HG03060 (cell line): Measurements from ENCODE around the gene PDCD11.
"Not testable (repeated sequence)": the region's sequence is repeated elsewhere in the genome, so short reads cannot be mapped to it uniquely, and the experiment has no call there.

Source experiments
- ATAC-seq: cut with Tn5 transposase; IDR thresholded peaks from one replicate; pipeline ENCODE4 v1.9.1; 2021; ENCODE audit warnings: low read depth, moderate number of reproducible peaks; ENCODE audit not compliant: unreplicated experiment

PDCD11 gene

DNA sequence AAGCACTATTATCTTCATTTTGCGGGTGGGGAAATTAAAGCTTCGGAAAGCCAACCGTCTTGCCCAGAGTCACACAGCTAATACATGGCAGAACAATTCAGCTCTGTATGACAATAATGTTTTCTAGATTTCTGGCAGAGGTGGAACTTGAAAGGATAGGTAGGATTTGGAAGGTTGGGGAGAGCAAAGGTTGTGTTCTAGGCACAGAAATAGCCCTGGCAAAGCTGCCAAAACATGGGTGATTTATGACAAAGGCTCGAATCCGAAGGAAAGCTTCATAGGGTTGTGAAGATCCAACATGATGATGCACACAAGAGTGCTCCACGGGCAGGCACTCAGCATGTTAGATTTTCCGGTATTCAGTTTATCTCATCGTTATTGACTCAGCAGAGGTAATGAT lies 19.2 kb downstream of the PDCD11 start:
- no peak for ATAC-seq

DNA sequence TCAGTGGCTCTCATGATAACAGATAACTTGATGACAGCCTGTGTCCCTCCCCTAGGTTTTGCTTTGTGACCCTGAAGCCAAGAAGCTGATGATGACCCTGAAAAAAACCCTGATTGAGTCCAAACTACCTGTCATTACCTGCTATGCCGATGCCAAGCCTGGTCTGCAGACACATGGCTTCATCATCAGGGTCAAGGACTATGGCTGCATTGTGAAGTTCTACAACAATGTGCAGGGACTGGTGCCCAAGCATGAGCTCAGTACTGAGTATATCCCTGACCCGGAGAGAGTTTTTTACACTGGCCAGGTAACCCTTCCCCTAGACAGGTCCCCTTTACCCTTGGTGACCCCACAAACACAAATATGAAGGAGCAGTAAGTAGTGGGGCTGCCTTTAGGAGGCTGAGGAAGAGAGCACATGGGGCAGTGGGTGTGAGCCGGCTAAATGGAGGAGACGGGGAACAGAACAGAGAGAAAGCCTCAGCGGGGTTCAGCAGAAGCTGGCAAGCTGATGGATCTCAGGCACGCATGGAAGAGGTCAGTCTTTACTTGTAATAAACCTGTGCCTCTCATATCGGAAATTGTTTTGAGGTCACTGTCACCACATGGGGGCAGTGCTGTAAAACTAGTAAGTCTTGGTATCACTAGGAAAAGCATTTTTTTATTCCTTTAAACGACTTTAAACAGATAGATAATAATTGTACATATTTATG lies 20.2 kb downstream of the PDCD11 start:
- no peak for ATAC-seq

DNA sequence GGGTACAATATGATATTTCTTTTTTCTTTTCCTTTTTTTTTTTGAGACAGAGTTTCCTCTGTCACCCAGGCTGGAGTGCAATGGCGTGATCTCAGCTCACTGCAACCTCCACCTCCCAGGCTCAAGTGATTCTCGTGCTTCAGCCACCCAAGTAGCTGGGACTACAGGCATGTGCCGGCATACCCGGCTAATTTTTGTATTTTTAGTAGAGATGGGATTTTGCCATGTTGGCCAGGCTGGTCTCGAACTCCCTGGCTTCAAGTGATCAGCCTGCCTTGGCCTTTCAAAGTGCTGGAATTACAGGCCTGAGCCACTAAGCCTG lies 20.7 kb downstream of the PDCD11 start:
- ATAC-seq: not testable (repeated sequence)

DNA sequence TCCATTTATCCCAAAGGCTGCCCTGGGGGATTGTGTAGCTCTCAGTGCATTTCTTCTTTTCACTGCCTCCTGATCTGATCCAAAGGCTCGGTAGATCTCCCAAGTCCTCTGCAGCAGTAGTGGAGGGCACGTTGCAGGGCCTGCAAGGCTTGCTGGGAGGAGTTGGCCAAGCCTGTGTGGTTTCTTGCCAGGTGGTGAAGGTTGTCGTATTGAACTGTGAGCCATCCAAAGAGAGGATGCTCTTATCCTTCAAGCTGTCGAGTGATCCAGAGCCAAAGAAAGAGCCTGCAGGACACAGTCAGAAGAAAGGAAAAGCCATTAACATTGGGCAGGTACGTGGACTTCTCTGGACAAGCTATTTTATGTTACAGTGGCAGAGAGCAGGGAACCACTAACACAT lies 21.2 kb downstream of the PDCD11 start:
- ATAC-seq: no peak

DNA sequence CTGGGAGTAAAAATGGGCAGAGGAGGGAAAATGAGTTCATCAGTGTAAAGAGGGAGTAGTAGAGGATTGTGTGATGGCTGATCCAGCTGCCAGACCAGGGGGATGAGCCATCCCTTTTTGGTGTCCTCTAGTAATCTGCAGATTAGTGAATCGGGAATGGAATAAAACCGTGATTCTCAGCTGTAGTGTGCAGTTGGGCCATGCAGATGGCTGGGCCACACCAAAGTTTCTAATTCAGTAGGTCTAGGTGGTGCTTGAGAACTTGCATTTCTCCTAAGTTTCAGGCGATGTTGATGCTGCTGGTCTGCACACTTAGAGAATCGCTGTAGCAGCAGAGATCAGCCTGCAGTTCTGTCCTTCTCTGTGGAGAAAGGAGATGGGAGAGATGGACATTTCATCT lies 22.7 kb downstream of the PDCD11 start:
- ATAC-seq: no peak

DNA sequence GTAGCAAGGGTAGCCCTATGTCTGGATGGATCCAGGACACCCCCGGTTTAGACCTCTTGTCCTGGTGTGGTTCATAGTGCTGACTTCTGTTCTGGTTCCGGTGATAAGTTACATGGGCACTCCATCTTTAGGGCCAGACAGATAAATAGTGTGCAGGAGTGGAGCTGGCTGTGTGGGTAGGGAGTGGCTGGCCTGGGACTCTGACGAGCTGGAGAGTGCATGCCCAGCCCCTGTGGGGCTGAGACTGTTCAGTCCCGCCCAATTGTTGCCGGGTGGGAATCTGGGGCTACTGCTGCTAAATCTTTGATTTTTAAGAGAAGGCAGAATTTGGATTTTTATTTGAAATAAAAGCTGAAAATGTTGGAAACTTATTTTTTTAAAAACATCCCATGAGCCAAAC lies 27.3 kb downstream of the PDCD11 start:
- ATAC-seq: no peak

DNA sequence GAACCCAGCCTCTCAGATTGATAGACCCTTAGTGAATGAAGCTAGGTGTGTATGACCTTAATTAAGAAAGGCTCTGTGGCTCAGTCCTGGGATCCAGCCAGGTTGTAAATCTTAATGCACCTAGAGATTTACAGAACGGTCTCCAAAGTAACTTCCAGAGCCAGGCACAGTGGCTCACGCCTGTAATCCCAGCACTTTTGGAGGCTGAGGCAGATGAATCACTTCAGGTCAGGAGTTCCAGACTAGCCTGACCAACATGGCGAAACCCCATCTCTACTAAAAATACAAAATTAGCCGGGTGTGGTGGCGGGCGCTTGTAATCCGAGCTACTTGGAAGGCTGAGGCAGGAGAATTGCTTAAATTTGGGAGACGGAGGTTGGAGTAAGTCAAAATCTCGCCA lies 31.4 kb downstream of the PDCD11 start:
- ATAC-seq: no peak

DNA sequence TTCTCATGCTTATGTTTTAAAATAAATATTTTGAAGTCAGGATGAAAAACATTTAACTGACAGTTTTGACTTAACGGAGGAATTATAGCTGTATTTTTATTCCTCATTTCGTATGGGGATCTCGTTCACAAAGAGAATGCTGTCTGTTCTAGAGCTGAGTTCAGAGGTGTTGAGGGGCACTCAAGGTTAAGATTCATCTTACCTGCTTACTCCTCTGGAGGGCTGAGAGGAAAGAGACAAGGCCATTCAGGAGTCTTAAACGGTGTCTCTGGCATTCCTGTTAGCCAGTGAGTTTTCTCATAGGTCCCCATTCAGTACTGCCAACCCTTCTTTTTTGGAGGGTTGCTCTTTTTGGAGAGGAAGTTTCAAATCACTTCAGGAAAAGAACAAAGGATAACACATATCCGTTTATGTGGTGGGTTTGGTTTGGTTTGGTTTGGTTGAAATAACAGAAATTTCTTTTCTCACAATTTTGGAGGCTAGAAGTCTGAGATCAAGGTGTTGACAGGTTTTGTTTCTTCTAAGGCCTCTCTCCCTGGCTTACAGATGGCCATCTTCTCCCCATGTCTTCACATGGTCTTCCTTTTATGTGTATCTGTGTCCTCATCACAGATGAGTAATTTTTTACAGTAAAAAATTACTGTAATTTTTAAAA lies 32.7 kb downstream of the PDCD11 start:
- ATAC-seq: no peak

DNA sequence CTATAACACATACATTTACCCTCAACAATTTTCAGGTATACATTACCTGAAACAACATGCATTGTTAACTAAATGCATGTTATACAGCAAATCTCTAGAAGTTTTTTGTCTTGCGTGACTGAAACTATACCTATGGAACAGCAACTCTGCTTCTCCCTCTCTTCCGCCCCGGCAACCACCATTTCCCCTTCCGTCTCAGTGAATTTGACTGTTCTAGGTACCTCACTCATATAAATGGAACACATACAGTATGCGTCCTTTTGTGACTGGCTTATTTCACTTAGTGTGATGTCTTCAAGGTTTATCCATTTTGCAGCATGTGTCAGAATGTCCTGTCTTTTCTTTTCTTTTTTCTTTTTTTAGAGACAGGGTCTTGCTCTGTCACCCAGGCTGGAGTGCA lies 33.2 kb downstream of the PDCD11 start:
- ATAC-seq: no peak

DNA sequence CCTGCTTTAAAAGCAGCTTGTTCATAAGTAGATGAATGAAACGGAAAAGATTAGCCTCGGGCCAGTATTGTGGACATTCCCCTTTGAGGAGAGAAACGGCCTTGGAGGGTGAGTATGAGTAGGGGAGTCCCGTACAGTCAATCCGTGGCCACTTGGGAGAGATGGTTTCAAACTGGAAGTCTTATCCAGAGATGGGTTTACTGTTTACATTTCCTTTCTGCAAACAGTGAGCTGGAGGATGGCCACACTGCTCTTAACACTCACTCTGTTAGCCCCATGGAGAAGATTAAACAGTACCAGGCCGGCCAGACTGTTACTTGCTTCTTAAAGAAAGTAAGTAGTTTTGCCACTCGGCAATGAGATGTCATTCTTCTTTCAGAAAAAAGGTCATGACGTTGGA lies 35.5 kb downstream of the PDCD11 start:
- ATAC-seq: no peak

DNA sequence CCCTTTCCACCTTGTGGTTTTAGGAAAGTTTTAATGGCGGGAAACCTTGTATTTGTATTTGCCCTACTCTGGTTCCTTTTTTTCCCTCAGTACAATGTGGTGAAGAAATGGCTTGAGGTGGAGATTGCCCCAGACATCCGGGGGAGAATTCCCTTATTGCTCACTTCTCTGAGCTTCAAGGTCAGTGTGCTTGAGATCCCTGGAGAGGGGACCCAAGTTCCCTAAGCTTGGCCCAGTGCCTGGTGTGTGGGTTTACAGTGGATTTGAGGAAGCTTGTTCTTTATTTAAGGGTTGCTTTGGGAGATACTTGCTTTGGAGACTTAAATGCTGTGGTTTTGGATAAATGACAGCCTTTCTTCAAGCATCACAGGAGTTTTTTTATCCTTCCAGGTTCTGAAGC lies 37.4 kb downstream of the PDCD11 start:
- ATAC-seq: no peak

DNA sequence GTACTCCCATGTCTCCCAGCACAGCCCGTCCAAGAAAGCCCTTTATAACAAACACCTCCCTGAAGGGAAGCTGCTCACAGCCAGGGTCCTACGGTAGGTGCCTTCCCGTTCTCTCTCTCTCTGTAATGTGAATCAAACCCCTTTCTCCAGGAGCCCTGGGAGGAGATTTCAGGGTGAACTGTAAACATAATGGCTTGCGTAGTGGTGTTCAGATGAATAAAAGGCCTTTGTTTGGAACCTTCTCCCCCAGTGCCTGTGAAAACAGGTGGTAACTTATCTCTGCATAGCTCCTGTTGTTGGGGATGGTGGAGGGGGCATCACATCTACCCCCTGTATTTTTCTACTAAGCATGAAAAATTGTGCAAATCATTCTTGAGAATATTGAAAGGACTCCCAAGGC lies 43.4 kb downstream of the PDCD11 start:
- no peak for ATAC-seq

DNA sequence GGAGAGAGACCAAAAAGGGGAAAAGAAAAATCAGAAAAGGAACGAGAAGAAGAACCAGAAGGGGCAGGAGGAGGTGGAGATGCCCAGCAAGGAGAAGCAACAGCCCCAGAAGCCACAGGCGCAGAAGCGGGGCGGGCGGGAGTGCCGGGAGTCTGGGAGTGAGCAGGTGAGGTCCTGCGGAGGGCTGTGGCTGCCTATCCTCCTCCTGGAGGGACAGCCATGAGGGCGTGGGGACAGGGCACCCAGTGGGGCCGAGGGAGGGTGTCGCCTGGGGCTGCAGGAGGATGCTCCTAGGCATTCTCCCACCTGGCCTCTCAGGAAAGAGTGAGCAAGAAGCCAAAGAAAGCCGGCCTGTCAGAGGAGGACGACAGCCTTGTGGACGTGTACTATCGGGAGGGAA lies 44.0 kb downstream of the PDCD11 start:
- no peak for ATAC-seq

DNA sequence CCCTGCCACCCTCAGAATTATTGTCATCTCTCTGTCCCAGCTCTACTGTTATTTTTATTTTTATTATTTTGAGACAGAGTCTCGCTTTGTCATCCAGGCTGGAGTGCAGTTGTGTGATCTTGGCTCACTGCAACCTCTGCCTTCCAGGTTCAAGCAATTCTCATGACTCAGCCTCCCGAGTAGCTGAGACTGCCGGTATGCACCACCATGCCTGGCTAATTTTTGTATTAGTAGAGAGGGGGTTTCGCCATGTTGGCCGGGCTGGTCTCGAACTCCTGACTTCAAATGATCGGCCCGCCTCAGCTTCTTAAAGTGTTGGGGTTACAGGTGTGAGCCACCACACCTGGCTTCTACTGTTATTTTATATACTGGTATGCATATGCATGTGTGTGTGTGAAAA lies 44.8 kb downstream of the PDCD11 start:
- no peak for ATAC-seq

DNA sequence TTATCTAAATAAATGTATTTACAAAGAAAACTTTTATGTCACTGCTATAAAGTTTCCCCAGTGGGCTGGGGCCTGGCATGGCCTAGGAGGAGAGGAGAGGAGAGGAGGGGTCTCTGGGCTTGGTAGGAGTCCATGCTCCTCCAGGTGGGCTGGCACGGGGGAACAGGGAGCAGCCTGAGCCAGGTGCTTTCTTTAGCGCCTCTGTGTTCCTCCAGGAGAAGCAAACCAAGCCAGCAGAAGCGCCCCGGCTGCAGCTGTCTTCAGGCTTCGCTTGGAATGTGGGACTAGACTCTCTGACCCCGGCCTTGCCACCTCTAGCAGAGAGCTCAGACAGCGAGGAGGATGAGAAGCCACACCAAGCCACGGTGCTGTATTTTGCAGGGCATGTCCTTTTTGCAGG lies 45.2 kb downstream of the PDCD11 start:
- ATAC-seq: no peak

DNA sequence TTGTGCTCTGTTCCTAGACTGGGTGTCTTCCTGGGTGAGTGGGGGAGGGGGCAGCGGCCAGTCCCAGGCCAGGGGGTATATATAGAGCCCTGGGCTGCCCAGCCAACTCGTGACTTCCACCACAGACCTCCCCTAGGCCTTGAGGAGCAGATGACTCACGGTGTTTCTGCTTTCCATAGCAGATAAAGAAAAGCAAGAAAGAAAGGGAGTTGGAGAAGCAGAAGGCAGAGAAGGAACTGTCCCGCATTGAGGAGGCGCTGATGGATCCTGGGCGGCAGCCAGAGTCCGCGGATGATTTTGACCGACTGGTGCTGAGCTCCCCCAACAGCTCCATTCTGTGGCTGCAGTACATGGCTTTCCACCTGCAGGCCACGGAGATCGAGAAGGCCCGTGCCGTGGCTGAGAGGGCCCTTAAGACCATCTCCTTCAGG lies 45.6 kb downstream of the PDCD11 start:
- no peak for ATAC-seq

DNA sequence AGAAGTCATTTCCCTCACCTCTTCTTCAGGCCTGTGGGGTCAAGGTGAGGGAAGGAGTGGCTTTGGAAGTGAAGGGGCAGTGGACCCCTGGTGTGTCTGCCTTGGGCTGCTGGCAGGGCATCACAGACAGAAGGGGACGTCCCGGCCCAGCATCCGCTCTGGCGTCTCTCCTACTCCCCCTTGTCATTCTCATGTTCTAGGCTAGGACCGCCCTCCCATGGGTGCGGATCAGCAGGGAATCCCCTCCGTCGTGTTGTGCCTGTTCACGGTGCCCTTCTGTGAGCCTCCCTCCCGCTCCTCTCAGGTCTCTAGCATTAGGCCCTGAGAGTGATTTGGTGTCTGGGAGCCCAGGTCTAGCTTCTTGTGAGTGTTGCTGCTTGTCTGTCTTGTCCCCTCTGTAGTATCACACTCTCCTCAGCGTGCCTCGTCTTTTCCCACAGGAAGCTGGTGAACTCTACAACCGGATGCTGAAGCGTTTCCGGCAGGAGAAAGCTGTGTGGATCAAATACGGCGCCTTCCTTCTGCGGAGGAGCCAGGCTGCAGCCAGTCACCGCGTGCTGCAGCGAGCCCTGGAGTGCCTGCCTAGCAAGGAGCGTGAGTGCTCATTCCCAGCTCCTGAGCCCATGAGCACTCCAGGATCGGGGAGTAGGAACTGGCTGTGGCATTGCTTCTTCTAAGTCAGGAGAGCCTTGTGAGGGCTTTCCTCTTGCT lies 47.2 kb downstream of the PDCD11 start:
- ATAC-seq: no peak

DNA sequence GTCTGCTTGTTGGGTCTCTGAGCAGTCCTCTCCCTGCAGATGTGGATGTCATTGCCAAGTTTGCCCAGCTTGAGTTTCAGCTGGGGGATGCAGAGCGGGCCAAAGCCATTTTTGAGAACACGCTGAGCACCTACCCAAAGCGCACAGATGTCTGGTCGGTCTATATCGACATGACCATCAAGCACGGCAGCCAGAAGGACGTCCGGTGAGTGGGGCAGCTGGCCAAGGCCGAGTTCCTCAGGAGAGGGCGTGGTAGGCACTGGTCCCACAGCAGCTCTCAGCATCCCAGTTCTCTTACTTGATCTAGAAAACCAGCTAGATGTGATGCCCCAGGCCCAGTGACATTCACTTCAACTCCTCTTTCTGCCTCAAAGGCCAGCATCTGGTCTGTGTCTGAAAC lies 48.1 kb downstream of the PDCD11 start:
- ATAC-seq: no peak

DNA sequence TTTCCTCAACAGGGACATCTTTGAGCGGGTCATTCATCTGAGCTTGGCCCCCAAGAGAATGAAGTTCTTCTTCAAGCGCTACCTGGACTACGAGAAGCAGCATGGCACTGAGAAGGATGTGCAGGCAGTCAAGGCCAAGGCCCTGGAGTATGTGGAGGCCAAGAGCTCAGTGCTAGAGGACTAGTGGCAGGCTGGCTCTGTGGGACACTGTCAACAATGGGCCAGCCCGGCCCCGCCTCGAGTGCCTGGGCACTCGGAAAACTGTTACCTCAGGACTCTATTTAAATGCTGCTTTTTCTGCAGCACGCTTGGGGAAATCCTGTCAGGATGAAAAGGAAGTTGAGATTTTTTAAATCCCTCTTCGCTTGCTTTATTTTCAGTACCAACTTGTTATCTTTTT lies 48.9 kb downstream of the PDCD11 start:
- no peak for ATAC-seq

DNA sequence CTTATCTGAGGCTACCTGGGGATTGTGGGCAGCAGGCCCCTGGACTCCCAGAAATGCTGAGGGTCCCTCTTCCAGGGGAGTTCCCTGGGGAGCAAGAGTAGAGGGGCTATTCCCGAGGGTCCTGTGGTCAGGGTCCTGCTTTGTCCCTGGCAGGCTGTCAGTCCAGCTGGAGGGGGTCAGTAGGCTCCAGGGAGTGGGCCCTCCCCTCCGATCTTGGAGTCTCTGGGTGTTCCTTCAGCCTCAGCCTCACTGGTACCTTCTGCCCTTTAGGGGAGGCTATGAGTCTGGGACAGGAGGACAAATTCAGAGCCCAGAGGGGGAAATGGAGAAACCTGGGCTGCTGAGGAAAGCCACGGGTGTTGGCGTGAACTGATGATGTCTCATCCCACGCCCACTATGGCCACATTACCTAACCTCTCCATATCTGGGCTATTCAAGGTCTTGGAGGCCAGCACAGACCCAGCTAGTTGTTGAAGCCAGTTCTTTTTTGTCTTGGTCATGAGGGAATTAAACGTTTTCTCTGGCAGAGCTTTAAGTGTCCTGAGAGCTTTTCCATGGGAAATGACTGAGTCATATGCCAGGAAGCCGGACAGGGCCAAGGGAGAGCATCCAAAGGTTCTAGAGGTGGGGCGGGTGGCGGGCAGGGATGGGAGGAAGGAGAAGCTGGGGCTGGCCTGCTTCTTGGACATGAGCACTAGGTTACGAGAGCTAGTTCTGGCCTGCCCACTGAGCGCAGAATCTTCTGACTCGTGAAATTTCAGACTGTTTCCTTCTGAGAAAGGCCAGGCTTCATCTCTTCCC lies 49.5 kb downstream of the PDCD11 start:
- ATAC-seq: no peak

DNA sequence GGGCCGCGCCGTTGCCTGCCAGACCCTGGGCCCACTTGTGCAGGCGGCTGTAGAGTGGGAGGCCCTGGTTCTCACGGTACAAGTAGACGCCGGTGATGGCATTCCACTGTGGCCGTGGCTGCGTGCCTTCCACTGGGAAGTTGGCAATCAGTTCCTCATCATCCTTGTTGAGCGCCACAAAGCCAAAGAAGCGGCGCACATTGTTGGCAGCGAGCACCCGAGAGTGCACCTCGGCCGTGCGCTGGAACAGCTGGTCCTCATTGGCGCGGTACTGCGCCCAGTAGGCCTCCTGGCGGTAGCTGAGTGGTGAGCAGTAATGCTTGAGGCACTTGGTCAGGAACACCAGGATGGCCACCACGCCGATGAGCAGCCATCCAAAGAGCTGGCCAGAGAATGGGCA lies 50.8 kb downstream of the PDCD11 start:
- no peak for ATAC-seq
